GM18498 (cell line): Measurements from ENCODE around the gene COPZ2.
"Not testable (repeated sequence)": the region's sequence is repeated elsewhere in the genome, so short reads cannot be mapped to it uniquely, and the experiment has no call there.

Experiments used
- ATAC-seq: cut with Tn5 transposase; IDR thresholded peaks from one replicate; pipeline ENCODE4 v1.9.1; 2021; ENCODE audit warnings: mild to moderate bottlenecking, moderate library complexity; ENCODE audit not compliant: unreplicated experiment

The COPZ2 gene

DNA sequence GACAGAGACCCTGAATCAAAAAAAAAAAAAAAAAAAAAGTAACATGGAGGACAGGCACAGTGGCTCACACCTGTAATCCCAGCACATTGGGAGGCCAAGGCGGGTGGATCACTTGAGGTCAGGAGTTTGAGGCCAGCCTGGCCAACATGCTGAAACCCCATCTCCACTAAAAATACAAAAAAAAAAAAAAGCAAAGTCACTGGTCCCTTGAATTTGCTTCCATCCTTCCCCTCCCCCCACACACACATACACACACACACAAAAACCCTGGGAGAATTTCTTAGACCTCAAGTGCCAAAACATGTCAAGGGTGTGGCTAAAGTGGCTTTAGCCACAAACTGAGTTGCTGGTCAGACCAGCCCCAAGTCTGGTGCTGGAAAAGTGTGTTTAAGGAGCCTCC is 49.2 kb downstream of the COPZ2 start:
- not testable (repeated sequence) for ATAC-seq

DNA sequence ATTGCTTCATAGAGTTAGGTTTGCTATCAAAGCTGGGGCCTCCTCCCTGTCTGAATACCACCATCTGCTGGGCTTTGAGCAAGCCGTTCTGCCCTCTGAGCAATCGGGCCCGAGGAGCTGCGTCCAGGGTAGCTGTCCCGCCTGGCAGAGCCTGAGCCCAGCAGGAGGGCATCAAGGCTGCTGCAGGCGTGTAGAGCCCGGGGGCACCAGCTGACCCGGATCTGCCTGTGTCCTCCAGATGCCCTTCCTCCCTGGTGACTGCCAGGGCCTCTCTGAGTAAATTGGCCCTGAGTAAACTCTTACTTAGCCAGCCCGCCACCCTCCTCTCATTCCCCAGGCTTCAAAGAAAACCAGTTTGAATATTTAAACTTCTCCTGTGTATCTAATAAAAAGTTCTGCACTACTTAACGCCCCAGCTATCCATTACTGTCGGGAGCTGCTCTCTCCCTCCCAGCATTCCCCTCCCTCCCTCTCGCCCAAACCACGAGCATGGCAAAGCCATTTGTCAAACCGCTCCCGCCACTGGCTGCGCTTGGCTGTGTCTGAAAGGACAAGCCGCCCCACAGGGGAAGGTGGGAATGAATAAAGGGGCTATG is 50.3 kb downstream of the COPZ2 start:
- ATAC-seq, result no peak

DNA sequence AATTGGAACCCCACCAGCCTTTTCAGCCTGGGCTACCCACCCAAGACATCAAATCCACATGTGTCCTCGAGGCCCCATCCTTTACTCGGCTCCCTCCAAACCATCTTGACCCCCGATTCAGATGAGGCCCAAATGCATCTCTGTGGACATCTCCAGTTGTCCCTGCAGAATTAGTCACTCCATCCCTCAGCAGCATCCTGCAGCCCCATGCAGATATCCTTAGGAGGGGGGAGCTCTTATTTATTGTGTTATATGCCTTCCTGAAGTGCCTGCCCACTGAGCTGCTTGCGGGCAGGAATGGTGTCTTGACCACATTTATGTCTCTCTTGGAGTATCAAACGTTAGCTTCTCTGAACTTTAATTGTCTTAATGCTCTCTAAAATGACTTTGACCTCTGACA is 51.1 kb downstream of the COPZ2 start:
- no peak for ATAC-seq

DNA sequence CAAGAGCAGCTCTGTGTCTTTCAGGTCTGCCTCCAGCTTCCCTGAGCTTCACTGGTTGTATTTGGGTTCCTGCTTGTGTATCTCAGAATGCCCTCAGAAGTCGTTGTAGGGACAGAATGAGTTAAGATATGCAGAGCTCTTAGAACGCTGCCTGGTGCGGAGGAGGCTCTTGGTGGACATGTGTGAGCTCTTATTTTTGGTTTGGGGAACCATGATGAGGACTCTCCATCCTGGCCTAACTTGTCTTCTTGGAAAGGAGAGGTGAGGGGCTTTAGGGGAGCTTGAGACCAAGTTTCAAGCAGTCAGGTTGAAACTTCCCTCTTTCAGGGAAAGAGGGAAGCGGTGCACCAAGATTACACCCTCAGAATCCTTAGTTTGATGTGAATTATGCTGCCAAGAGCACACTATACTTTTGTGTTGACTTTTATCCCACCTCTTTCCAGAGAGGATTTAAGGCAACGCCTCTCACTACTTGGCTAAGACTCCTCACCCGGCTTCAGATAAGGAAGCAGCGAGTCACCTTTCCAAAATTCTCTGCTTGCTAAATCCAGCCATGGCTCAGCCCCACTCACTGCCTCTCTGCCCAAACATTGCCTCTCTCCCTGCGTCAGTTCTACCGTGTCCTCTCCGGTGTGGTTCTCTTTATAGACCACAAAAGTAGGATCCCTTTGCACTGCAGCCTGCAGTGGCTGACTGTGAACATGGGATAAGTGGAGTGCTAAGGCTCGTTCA is 53.9 kb downstream of the COPZ2 start:
- no peak for ATAC-seq

DNA sequence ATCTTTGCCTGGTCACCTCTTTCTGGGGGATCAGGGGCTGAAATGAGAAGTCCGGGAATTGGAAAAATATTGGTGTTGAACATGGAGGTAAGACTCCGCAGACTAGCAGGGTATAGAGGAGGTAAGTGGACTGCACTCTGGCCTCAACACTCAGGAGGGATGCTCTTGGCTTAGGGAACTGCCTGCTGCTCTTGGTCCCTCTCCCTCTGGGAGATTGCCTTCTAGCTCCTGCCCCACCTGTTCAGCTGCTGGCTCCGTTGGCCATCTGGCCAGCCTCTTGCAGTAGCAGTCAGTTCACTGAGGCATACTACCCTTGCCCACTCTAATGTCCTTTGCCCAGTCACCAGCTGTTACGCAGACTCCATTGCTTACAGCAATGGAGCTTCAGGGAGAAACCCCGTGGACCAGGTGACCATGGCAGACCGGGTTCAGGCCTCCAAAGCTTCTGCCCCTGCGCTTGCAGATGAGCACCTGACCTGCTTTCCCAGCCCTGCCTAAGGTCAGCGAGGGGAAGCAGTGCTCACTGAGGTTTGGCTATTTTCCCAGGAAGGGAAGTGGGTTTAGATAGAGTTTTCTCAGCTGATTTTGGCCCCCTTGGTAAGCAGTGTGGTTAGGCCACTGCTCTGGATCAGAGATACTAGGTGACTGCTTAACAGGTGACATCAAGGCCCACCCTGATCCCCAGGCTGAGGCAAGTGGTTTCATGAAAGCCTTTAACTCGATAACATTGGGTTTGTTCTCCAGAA is 54.8 kb downstream of the COPZ2 start:
- ATAC-seq, result no peak

DNA sequence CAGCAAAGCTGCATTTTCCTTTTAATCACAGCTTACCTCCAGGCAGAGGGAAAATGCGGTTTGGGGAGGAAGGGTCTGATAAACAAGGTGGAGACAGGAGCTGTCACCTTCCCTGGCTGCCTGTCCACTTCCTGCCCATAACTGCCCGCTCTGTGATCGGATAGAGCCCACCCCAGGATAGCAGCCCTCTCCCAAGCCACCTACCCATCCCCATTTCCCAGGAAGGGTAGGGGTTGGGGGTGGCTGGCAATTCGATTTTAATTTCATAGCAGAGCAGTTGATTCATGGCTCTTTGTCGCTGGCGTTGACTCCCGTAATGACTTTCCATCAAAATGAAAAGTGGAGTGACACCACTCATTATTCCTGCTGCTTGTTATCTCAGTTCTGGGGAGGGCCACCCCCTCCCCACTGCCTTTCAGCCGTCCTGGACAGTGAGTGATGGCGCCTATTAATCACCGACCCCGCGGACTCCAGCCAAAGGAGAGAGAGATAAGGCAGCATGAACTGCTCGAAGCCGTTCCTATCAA is 55.4 kb downstream of the COPZ2 start:
- ATAC-seq, result no peak

DNA sequence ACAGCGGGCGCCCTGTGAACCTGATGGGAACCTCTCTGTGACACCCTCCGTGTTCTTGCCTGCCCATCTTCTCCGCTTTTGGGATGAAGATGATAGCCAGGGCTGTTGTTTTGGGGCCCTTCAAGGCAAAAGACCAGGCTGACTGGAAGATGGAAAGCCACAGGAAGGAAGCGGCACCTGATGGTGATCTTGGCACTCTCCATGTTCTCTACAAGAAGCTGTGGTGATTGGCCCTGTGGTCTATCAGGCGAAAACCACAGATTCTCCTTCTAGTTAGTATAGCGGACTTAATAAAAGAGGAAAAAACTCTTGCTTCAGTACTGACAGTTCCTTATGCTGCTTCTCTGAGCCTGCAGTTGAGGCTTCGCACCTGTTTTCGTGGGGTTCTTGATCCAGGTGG is 56.1 kb downstream of the COPZ2 start:
- ATAC-seq, result no peak

DNA sequence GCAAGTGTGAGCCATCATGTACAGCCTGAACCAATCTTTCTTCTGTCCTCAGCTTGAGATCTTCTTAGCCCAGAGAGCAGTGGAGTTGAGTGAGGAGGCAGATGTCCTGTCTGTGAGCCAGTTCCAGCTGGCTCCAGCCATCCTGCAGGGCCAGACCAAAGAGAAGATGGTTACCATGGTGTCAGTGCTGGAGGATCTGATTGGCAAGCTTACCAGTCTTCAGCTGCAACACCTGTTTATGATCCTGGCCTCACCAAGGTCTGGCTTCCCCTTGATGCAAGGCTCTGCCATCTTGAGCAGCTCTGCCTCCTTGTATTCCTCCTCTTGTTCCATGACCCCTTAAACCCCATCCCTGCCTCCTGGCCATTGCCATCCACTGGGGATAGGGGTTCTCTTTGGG is 57.1 kb downstream of the COPZ2 start:
- no peak for ATAC-seq

DNA sequence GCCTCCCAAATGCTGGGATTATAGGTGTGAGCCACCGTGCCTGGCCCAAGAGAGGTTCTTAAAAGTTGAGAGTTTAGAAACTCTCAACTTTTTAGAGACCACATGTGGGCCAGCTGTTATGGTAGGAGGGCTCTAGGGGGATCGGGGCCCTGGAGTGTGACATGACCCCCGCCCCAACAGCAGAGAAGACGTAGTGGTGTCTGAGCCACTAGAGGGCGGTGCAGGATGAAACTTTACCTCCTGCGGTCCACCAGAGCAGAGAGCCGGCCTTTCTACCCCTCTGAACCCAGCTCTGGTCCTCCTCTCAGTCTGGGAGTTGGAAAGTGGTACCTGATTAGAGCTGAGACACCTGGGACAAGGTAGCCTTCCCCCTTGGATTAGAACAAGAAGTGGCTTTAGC is 59.3 kb downstream of the COPZ2 start:
- ATAC-seq, result no peak
